Activated CD4-positive, alpha-beta T cell treated with anti-CD3 and anti-CD28 coated beads for 4 hours (primary cell): ENCODE measurements around the gene MS4A10.
"Not testable (repeated sequence)": the region's sequence is repeated elsewhere in the genome, so short reads cannot be mapped to it uniquely, and the experiment has no call there.

Experiments used
- DNase-seq, 2 donors: peaks; one replicate each; pipeline ENCODE4 v3.0.0-alpha.2; 2020

MS4A10 gene

DNA sequence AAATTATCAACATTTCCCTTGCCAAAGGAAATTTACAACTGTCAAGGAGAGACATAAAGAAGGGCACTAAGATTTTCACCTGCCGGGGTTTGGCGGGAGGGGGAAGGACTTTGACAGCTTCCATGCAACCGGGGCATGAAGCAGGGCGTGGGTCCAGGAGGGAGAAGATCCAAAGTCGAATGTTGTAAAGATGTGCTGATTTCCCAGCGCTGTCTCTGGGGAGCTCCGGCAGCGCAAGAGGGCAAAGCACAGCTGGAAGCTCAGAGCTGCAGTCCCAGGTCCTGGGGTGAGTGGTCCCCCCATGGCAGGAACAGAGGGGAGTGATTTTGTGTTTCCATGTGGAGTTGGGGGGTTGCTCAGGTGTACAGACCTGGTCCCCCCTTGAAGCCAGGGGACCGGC, at the start of gene MS4A10:
TSS of gene MS4A10 (plus strand) at position 198 of the 400 bp plus-strand sequence. CDS start 5,003 bp downstream, outside the sequence.
- no peak for DNase-seq

DNA sequence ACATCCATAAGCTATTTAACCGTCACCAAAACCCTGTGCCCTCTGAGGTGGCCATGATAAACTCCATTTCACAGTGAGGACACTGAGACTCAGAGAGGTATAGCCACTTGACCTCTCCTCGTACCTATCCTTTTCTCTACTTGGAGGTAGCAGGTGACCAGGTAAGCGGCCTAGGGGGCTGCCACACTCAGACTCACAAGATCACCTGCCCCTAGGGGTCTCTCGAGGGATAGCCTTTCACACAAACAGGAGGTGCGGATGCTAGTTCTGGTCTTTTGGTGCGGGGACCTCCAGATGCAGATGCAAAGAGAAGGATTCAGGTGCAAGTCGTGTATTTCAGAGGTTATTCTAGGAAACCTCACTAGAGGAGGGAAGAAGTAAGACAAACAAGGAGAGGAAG, 46.0 kb upstream of the MS4A10 start:
- no peak for DNase-seq

DNA sequence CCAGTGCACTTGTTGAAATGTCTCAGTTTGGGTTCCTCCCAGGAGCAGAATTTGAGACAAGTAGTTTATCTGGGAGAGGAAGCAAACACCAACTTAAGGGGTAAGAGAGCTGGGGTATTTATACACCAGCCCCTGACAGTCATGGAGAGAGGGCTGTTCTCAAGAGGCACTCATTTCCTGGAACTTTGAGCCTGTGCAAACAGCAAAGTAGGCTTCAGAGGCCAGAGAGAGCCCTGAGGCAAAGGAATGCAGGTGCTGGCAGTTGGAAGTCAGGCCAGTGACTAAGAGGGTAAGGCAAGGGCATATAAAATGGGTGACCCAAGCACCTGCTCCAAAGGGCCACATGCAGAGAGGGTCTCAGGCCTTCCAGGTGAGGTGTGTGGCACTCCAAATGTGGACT, 44.6 kb upstream of the MS4A10 start:
- DNase-seq = no peak

DNA sequence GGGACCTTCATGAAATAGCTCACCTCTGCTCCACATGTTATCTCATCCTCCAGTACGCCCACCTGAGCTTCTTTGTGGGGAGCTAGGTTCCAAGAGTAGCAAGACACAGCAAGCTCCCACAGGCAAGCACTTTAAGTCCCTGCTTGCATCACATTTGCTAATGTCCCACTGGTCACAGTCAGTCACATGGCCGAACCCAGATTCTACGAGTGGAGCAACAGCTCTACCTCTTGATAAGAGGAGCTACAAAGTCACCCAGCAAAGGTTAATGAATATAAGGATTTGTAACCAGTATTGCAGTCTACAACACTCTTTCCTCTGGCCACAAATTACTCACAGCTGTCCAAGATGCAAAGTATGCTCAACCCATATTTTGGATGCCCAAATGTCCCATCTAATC, 43.7 kb upstream of the MS4A10 start:
- no peak for DNase-seq

DNA sequence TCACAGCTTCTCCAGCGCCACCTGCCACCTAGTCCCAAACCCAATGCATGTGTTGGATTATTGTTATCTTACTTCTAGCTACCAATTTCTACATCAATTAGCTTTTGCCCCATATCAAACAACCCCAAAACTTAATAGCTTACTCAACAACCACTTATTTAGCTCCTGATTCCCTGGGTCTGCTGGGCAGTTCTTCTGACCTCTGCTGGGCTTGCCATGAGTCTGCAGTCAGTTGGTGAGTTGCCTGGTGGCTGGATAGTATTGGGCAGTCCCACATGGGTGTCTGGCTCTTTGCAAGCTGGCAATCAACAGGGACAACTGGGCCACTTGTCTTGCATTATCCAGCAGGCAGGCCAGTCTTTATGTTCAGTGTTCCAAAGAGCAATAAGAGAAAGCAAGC, 42.1 kb upstream of the MS4A10 start:
- DNase-seq = no peak

DNA sequence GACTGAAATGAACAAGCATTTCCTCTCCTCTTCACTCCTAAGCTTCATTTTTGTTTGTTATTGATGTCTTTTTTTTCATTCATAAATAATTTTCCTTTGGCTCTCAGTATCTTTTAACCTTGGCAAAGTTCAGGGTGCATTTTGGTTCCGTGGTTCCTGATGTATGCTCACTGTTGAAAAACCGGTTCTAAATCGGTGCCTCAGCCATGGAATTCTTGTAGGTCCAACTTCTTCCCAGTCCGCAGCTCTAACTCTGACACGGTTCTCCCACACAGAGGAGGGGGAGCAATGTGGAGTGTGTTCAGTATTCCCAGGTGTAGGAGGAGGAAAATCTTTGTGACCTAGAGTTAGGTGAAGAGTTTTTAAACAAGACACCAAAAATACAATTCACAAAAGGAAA, 41.0 kb upstream of the MS4A10 start:
- no peak for DNase-seq

DNA sequence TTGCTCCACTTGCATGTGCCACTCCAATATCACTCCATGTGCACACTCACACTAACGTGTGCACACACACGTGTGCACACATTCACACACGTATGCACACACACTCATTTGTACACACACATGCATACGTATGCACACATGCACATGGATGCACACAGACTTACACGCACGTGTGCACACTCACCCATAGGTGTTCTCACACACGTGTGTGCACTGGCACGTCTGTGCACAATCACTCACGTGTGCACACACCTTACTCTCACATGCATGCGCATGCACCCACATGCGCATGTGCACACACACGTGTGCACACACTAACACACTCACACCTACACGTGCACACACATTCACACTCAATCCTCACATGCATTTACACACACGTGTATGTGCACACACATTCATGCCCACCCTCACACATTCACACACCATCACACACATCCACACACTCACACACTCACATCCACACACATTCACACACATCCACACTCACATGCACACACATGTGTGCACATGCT, 37.7 kb upstream of the MS4A10 start:
- no peak for DNase-seq

DNA sequence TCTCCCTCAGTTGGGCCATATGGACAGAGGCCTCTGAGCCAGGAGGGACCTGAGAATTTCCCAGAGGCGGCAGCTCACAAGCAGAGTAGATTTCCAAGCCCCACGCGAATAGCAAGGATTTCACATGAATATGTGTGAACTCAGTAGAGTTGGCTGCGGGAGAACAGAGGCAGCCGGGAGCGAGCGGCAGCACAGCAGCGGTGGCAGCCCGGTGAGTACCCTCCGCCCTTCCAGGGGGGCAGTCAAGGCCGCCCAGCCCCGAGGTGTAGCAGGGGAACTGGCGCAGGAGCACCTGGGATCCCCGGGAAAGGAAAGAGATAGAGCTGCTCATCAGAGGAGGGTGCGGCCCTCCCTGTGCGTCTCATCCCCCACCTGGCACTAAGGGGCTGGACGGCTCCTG, 36.9 kb upstream of the MS4A10 start:
- no peak for DNase-seq

DNA sequence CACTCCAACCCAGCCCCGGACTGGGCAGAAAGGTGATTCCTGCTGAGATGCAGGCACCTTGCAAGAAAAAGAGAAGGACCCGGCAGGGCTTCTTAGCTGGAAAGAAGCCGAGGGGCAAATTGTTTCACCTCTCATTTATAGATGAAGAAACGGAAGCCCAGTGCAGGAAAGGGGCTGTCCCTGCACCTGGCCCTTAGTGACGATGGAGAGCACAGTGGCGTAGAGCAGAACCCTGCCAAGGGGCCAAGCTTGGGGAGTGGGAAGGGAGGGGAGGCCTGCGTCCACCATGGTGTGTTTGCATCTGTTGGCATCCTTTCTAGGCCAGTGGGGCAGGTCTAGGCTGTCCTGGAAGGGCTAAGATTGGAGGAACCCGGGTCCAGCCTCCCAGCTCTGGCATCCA, 36.3 kb upstream of the MS4A10 start:
- no peak for DNase-seq

DNA sequence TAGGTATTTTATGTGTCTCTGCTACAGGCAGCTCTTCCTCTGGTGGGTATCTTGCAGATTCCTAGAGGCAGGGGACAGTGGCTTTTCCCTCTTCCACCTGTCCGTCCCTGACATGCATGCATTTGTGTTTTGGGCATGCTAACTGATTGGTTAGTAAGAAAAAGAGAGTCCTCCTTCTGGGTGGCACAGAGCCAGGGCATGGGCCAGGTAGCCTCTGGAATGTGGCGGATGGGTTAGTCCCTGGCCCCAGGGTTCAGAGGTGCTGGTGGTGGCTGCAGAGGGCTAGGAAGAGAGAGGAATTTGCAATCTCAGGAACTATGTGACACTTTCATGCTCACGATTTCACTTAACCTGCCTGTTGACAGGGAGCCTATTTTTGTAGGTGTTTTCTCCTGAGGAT, 34.2 kb upstream of the MS4A10 start:
- DNase-seq = no peak

DNA sequence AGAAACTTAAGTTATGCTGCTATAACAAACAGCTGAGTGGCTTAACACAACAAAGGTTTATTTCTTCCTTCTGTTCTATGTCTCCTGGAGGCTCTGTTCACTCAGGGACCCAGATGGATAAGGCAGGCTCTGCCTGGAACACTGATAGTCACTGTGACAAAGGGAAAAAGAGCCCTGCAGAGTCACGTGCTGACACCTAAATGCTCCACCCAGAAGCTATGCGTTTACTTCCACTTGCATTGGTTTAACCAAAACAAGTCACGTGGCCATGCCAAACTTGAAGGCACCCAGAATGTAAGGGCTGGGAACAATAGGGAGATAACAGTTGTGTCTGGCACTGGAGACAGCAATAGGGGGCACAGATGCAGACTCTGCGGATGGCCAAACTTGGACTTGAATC, 31.8 kb upstream of the MS4A10 start:
- no peak for DNase-seq

DNA sequence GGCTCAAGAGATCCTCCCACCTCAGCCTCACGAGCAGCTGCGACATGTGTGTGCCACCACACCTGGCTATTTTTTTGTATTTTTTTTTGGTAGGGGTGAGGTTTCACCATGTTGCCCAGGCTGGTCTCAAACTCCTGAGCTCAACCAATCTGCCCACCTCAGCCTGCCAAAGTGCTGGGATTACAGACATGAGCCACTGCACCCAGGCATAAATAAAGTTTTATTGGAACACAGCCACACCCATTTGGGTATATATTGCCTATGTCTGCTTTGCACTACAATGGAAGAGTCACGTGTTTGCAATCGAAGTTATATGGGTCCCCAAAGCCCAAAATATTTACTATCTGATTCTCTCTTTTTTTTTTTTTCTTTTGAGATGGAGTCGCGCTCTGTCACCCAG, 30.2 kb upstream of the MS4A10 start:
- DNase-seq = no peak

DNA sequence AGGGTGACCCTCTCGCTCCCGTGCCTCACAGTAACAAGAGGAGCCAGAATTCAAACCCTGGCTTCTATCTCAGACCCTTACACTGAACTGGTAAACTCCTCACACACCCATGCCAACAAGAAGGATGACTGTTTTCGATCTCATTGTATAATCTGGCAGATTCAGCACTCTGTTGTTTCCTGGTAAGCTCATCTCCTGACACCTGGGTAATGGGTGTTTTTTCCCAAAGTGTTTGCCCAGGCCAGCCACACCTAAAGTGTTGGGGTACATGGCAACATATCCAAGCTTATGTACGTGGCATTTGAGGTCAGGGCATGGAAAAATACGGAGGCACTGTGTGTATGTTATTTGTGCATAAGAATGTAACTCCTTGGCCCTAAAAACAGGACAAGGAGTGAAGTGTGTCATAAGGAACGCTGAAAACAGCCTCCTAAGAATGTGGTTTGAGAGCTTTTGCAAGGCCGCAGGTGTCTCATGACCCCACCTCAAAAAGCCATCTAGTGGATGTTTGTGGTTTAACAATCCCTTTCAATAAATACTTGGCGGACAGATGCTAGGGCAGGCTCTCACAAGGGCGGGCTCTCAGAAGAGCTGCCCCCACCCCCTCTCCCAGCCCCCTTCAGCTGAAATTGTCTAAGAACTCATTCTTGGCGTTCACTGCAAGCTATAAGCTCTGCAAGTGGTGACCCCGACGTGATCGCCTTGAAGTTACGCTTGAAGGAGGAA, 28.7 kb upstream of the MS4A10 start, which contains the start of gene MS4A15:
TSS of gene MS4A15 (plus strand) at position 561 of the 726 bp plus-strand sequence. CDS start 6,867 bp downstream, outside the sequence.
- DNase-seq = no peak

DNA sequence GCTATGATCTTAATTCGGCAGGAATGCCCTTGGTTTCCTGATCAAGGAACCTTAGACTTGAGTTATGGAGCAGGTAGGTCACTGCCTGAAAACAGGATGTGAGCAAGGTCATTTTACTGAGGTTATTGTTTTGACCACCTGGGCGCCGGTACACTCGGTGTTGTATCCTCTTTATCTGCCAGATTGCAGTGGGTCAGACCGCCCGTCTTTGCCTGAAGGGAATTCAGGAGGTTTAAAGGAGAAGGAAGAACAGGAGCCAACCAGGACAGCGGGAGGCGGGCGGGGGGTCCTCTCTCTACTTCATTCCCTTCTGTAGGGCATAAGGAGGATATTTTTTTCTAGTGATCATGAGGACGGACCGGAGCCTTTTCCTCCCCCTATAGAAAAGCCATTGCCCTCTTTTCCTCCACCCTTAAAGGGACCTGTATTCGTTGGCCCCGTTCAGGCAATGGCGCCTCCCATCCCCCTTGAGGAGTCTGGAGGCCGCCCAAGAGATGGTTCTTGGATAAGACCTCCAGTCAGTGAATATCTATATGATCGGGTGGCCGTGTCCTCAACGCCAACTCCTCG, 27.8 kb upstream of the MS4A10 start:
- no peak for DNase-seq

DNA sequence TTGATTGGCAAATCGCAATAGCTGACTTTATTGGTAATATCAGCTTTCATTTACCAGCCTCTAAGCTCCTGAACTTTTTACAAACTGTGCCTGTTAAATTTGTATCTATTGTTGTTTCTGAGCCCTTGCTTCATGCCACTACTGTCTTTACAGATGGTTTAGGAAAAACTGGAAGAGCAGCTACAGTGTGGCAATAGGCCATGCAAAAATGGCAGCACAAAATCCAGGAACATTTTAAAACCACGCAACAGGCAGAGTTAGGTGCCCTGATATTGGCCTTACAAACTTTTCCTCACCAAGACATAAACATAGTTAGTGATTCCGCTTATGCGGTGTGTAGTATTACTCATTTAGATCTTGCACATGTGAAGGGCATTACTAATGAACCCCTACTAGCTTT, 26.5 kb upstream of the MS4A10 start:
- not testable (repeated sequence) for DNase-seq

DNA sequence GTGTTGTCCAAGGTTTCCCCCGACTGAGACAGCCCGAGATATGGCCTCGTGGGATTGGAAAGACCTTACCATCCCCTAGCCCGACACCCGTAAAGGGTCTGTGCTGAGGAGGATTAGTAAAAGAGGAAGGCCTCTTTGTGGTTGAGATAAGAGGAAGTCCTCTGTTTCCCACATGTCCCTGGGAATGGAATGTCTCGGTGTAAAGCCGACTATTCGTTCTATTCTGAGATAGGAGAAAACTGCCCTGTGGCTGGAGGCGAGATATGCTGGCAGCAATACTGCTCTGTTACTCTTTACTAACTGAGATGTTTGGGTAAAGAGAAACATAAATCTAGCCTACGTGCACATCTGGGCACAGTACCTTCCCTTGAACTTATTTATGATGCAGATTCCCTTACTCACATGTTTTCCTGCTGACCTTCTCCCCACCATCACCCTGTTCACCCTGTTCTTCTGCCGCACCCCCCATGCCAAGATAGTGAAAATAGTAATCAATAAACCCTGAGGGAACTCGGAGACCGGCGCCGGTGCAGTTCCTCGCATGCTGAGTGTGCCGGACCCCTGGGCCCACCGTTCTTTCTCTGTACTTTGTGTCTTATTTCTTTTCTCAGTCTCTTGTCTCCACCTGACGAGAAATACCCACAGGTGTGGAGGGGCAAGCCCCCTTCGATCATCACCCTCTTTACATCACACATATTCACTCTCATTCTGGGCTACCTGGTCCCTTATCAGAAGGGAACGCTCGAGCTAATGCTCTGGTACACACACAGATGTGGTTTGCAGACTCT, 25.5 kb upstream of the MS4A10 start:
- not testable (repeated sequence) for DNase-seq

DNA sequence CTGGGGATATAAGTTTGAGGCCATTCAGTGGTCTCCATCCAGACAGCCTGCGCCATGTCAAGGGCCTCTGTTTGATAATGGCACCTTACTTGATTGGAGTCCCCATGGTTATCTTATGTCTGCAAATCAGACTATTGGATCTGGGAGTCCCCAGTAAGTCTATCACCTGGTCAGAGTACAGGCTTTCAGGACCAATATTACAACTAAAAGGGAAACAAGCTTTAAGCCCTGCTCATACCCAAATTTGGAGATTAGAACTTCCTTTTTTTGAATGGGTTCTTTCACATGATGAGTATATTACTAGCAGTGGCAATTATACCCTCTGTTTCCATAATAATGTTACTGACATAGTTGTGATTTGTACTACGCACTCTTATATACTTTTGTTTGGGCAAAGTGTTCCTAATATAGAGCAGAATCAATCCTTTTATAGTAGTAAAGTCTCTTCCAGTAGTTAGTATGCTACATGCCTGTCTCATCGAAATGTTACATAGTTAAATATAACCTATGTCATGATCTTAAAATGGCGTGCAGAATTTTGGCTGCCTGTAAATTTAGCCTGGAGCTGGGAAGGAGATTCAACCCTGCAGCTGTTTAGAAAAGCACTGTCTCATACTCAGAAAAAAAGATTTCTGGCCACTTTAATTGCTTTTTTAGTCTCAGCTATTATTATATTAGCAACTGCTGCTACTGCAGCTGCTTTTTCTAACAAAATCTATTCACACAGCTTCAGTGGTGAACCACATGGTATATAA, 23.5 kb upstream of the MS4A10 start:
- DNase-seq = no peak

DNA sequence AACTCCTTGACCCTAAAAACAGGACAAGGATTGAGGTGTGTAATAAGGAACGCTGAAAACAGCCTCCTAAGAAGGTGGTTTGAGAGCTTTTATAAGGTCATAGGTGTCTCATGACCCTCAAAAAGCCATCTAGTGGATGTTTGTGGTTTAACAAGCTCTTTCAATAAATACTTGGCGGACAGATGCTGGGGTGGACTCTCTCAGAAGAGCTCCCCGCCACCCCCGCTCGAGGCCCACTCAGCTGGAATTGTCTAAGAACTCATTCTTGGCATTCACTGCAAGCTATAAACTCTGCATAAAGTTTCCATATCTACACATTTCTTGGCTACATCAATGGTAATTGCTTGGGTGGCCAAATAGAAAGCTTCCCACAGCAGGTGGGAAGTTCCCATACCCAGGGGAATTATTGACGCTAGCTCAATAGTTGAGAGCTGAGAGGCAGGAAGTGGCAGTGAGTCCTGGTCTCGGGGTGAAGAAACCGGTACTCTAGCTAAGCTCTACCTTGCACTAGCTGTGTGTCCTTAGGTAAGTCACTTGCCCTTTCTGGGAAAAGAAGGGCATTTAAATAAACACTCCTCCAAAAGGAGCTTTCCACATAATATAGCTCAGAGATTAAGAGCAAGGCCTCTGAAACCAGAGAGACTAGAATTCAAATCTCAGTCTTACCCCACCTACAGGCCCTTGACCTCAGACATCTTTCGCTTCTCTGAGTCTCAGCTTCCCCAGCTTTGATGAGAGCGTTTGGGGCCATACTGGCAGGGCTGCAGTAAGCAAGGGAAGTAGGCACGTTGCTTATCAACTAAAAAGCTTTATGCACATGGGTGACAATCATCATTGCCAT, 22.1 kb upstream of the MS4A10 start:
- DNase-seq = no peak

DNA sequence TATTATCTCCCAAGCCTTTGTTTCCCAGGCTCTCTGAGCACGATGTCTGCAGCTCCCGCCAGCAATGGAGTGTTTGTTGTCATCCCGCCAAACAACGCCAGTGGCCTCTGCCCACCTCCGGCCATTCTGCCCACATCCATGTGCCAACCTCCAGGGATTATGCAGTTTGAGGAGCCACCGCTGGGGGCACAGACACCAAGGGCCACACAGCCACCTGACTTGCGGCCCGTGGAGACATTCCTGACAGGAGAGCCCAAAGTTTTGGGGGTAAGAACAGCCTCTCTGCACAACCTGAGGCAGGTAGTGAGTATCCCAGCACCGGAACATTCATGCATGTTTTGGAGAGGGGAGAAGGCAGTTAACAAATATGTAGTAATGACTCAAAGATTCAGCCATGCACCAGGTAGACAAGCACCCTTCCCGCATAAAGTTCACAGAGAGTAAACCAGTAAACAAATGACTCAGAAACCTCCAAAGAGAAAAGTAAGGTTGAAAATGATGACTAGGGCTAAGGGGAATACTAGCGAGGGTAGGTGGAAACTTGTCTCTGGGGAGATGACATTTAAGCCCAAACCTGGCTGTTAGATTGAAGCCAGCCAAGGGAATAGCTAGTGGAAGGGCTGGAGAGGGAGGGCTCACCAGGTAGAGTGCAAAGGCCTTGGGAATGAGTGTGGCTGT, 21.3 kb upstream of the MS4A10 start:
- no peak for DNase-seq

DNA sequence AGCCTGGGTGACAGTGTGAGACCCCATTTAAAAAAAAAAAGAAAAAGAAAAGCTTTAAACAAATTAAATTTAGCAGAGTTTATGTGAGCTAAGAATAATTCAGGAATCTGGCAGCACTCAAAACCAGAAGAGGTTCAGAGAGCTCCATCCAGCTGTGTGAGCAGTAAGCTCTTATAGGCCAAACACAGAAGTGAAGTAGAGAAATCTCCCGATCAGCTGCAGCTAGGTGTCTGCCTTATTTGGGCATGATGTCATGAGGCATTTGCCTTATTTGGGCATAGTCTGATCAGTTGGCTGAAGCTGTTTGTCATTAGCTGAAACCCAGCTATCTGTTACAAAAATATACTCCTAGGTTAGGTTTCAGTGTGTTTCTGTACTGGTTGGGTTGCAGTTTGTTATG, 20.3 kb upstream of the MS4A10 start:
- DNase-seq = no peak

DNA sequence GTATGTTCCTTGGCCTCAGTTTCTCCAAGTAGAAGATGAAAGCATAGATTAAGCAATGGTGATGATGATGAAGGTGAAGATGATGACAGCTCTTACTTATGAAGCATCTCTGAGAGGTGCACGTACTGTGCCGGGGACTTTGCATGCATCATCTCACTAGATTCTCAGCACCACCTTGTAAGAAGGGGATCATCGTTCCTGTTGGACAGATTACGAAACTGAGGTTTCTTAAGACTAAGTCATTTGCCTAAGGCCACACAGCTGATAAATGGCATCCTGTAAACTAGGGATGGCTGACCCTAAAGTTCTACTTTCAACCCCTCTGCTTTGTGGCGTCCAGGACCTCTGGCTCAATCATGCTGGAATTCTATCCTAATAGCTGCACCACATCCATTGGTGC, 19.8 kb upstream of the MS4A10 start:
- no peak for DNase-seq
